GM12878 (cell line): ENCODE results near the gene EHBP1L1. TPM values are rescaled to one million over a fixed set of nuclear protein-coding genes. Genes with fewer than 3 reads are reported as not detected.

Source experiments
- CHD1 ChIP-seq: IDR thresholded peaks from 2 replicates; pipeline ENCODE4 v1.6.1; 2012; ENCODE audit warnings: low read depth, low read length, improper control_type of control experiment
- HDAC6 ChIP-seq: fragments of 200-600 bp; sonication (generic); IDR thresholded peaks from one replicate; pipeline ENCODE4 v1.8.0; 2017; ENCODE audit warnings: antibody characterized with exemption; ENCODE audit not compliant: unreplicated experiment
- NR2C2 ChIP-seq: IDR thresholded peaks from 2 replicates; pipeline ENCODE4 v1.6.1; 2011; ENCODE audit warnings: borderline replicate concordance, low read depth; ENCODE audit not compliant: control insufficient read depth, insufficient read length
- PAX5 ChIP-seq: IDR thresholded peaks from 2 replicates; pipeline ENCODE4 v1.6.1; 2011; ENCODE audit warnings: low read depth, low read length, borderline replicate concordance
- RELA ChIP-seq: fragments of 450-650 bp; IDR thresholded peaks from 2 replicates; pipeline ENCODE4 v1.8.0; 2014; ENCODE audit warnings: borderline replicate concordance; ENCODE audit not compliant: partially characterized antibody
- ZBTB4 ChIP-seq: fragments of 450-650 bp; formaldehyde crosslinking; IDR thresholded peaks from 2 replicates; pipeline ENCODE4 v1.4.0; 2022; ENCODE audit warnings: mild to moderate bottlenecking, moderate library complexity
- ZNF384 ChIP-seq: IDR thresholded peaks from 2 replicates; pipeline ENCODE4 v1.6.1; 2012; ENCODE audit warnings: low read depth, mild to moderate bottlenecking, low read length, improper control_type of control experiment, borderline replicate concordance
- polyA plus RNA-seq, 11 experiments: library from polyadenylated mRNA; depleted of rRNA in 4 of 11; unstranded in 6 of 11; stranded (reverse) in 5 of 11; fragments of >200 nt; fragmentation: Nextera tagmentation in 4 of 11; fragmentation: Illumina TruSeq in 1 of 11; extraction: Ambion mirVana in 4 of 11; extraction: Trizol in 1 of 11; gene quantifications; 1 replicate in 1 of 11; 2 replicates in 10 of 11; pipeline versions ENCODE4 v1.2.1 to v1.2.3, GENCODE V29; 2011 to 2016; ENCODE audit warnings: inconsistent platforms in 2 of 11, missing spikeins in 2 of 11, low read depth in 1 of 11
- total RNA-seq, 4 experiments: library from RNA; depleted of rRNA in 3 of 4; stranded (reverse); fragments of >200 nt in 3 of 4; fragmentation: Illumina TruSeq in 1 of 4; extraction: Trizol in 1 of 4; gene quantifications; 2 replicates each; pipeline versions ENCODE4 v1.2.1 to v1.2.3, GENCODE V29; 2013 to 2021
- TF ChIP-seq, protein P1 (sequence below): fragments of 450-650 bp; conservative IDR thresholded peaks from 2 replicates; pipeline ENCODE4 v1.6.1; 2017; ENCODE audit warnings: mild to moderate bottlenecking, moderate library complexity
- TF ChIP-seq, protein P2 (sequence below): fragments of 450-650 bp; IDR thresholded peaks from 2 replicates; pipeline ENCODE4 v1.6.1; 2018; ENCODE audit warnings: borderline replicate concordance, mild to moderate bottlenecking; ENCODE audit not compliant: partially characterized antibody

EHBP1L1 gene
- total and polyA plus RNA-seq, 10 of the 15 experiments (the other 5 are each of a cell fraction or from before 2014, with no cell fraction given), result 0.06 to 99.4 (median 32.7) TPM

DNA sequence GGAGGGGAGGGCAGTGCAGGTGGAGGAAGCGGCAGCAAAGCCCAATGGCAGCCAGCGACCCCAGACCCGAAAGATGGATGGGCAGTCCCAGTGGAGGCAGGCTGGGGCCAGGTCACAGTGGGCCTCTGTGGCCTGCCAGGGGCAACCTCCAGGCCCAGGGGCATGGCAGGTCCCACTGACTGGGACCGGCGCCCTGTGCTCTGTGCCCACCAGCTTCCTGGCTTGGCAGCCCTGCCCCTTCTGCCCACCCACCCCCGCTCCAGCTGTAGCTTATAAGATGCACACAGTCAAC is 24.0 kb downstream of the EHBP1L1 start (continued):
- TF ChIP-seq ZBTB4 (CRISPR knock-in tag), result no peak
- no peak for TF ChIP-seq PAX5
- TF ChIP-seq, protein P1, sequence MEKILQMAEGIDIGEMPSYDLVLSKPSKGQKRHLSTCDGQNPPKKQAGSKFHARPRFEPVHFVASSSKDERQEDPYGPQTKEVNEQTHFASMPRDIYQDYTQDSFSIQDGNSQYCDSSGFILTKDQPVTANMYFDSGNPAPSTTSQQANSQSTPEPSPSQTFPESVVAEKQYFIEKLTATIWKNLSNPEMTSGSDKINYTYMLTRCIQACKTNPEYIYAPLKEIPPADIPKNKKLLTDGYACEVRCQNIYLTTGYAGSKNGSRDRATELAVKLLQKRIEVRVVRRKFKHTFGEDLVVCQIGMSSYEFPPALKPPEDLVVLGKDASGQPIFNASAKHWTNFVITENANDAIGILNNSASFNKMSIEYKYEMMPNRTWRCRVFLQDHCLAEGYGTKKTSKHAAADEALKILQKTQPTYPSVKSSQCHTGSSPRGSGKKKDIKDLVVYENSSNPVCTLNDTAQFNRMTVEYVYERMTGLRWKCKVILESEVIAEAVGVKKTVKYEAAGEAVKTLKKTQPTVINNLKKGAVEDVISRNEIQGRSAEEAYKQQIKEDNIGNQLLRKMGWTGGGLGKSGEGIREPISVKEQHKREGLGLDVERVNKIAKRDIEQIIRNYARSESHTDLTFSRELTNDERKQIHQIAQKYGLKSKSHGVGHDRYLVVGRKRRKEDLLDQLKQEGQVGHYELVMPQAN, result no peak
- no peak for TF ChIP-seq RELA
- TF ChIP-seq ZNF384, result no peak
- TF ChIP-seq CHD1, result no peak
- TF ChIP-seq HDAC6, result no peak
- TF ChIP-seq, protein P2, sequence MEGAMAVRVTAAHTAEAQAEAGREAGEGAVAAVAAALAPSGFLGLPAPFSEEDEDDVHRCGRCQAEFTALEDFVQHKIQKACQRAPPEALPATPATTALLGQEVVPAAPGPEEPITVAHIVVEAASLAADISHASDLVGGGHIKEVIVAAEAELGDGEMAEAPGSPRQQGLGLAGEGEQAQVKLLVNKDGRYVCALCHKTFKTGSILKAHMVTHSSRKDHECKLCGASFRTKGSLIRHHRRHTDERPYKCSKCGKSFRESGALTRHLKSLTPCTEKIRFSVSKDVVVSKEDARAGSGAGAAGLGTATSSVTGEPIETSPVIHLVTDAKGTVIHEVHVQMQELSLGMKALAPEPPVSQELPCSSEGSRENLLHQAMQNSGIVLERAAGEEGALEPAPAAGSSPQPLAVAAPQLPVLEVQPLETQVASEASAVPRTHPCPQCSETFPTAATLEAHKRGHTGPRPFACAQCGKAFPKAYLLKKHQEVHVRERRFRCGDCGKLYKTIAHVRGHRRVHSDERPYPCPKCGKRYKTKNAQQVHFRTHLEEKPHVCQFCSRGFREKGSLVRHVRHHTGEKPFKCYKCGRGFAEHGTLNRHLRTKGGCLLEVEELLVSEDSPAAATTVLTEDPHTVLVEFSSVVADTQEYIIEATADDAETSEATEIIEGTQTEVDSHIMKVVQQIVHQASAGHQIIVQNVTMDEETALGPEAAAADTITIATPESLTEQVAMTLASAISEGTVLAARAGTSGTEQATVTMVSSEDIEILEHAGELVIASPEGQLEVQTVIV, result no peak
- no peak for TF ChIP-seq NR2C2
